WTC11 (cell line): ENCODE results near the gene SLK. TPM values are rescaled to one million over a fixed set of nuclear protein-coding genes. Genes with fewer than 3 reads are reported as not detected.

Experiments used
- ATAC-seq: fragments of 200-7000 bp; cut with Tn5 transposase; 2 replicates; pipeline ENCODE4 v1.10.0; 2021; ENCODE audit warnings: mild to moderate bottlenecking, moderate library complexity
- CTCF ChIA-PET: fragments of 300-600 bp; sonication (Branson Sonifier 250); formaldehyde crosslinking; loops from one replicate; lab custom pipeline; 2021; ENCODE audit warnings: antibody characterized with exemption; lab: Charles Lee
- POLR2A ChIA-PET: fragments of 350-600 bp; sonication (Branson Sonifier 250); formaldehyde crosslinking; loops from one replicate; lab custom pipeline; 2021; ENCODE audit warnings: antibody characterized with exemption; lab: Charles Lee
- DNase-seq: peaks from one replicate; pipeline ENCODE4 v3.0.0; 2021; ENCODE audit warnings: low spot score
- H3K27ac Mint-ChIP-seq: 2 replicates; pipeline ENCODE4 v1.8.0; 2021; ENCODE audit warnings: mixed read lengths
- H3K27me3 Mint-ChIP-seq: 2 replicates; pipeline ENCODE4 v1.8.0; 2021; ENCODE audit warnings: low read depth, mild to moderate bottlenecking, moderate library complexity, mixed read lengths
- H3K36me3 Mint-ChIP-seq: 2 replicates; pipeline ENCODE4 v1.8.0; 2021; ENCODE audit warnings: mixed read lengths
- H3K4me1 Mint-ChIP-seq: 2 replicates; pipeline ENCODE4 v1.8.0; 2022; ENCODE audit warnings: mixed read lengths
- H3K4me3 Mint-ChIP-seq: 2 replicates; pipeline ENCODE4 v1.8.0; 2021; ENCODE audit warnings: mild to moderate bottlenecking, moderate library complexity, mixed read lengths
- H3K9me3 Mint-ChIP-seq: 2 replicates; pipeline ENCODE4 v1.8.0; 2021; ENCODE audit warnings: mixed read lengths
- FOXK1 ChIP-seq: sonication (generic); formaldehyde crosslinking; IDR thresholded peaks from 2 replicates; pipeline ENCODE4 v1.8.0; 2022; ENCODE audit warnings: mild to moderate bottlenecking, moderate library complexity, missing genetic modification reagents
- GRHL2 ChIP-seq: fragments of 250-450 bp; sonication (Bioruptor Pico); IDR thresholded peaks from 2 replicates; pipeline ENCODE4 v1.8.0; 2022; ENCODE audit warnings: mild to moderate bottlenecking, moderate library complexity; ENCODE audit not compliant: insufficient replicate concordance, severe bottlenecking
- MXD4 ChIP-seq: fragments of 250-450 bp; sonication (Bioruptor Pico); IDR thresholded peaks from 2 replicates; pipeline ENCODE4 v1.8.0; 2021; ENCODE audit warnings: mild to moderate bottlenecking, moderate library complexity, borderline replicate concordance
- MYBL2 ChIP-seq: sonication (generic); formaldehyde crosslinking; IDR thresholded peaks from 2 replicates; pipeline ENCODE4 v1.8.1; 2023; ENCODE audit warnings: mild to moderate bottlenecking, moderate library complexity, missing genetic modification reagents
- SMAD3 ChIP-seq: sonication (generic); formaldehyde crosslinking; IDR thresholded peaks from 2 replicates; pipeline ENCODE4 v1.8.0; 2022; ENCODE audit warnings: missing genetic modification reagents, mild to moderate bottlenecking, borderline replicate concordance
- ZNF121 ChIP-seq: sonication (generic); formaldehyde crosslinking; IDR thresholded peaks from 2 replicates; pipeline ENCODE4 v1.8.0; 2023; ENCODE audit warnings: missing genetic modification reagents
- ZNF219 ChIP-seq: sonication (generic); formaldehyde crosslinking; IDR thresholded peaks from 2 replicates; pipeline ENCODE4 v1.8.0; 2023; ENCODE audit warnings: missing genetic modification reagents, mild to moderate bottlenecking, borderline replicate concordance
- ZNF423 ChIP-seq: fragments of 250-450 bp; sonication (Bioruptor Pico); IDR thresholded peaks from 2 replicates; pipeline ENCODE4 v2.1.2; 2022; ENCODE audit warnings: mild to moderate bottlenecking, moderate library complexity
- total RNA-seq: library from RNA; stranded (reverse); gene quantifications from 3 replicates; pipeline ENCODE4 v1.2.3, GENCODE V29; 2021
- TF ChIP-seq, protein P1 (sequence below): sonication (generic); formaldehyde crosslinking; conservative IDR thresholded peaks from 2 replicates; pipeline ENCODE4 v1.8.1; 2022; ENCODE audit warnings: mild to moderate bottlenecking, missing genetic modification reagents
- TF ChIP-seq, protein P2 (sequence below): fragments of 200-600 bp; IDR thresholded peaks from 2 replicates; pipeline ENCODE4 v1.8.0; 2022; ENCODE audit warnings: antibody characterized with exemption
- TF ChIP-seq, protein P3 (sequence below): sonication (generic); formaldehyde crosslinking; IDR thresholded peaks from 2 replicates; pipeline ENCODE4 v1.8.1; 2023; ENCODE audit warnings: mild to moderate bottlenecking, missing genetic modification reagents, borderline replicate concordance
- TF ChIP-seq, protein P4 (sequence below): sonication (generic); formaldehyde crosslinking; IDR thresholded peaks from 2 replicates; pipeline ENCODE4 v1.8.1; 2022; ENCODE audit warnings: low read depth, missing genetic modification reagents, borderline replicate concordance

The SLK gene
- total RNA-seq, 1 experiment from 2014 or later = 19.2 TPM

DNA sequence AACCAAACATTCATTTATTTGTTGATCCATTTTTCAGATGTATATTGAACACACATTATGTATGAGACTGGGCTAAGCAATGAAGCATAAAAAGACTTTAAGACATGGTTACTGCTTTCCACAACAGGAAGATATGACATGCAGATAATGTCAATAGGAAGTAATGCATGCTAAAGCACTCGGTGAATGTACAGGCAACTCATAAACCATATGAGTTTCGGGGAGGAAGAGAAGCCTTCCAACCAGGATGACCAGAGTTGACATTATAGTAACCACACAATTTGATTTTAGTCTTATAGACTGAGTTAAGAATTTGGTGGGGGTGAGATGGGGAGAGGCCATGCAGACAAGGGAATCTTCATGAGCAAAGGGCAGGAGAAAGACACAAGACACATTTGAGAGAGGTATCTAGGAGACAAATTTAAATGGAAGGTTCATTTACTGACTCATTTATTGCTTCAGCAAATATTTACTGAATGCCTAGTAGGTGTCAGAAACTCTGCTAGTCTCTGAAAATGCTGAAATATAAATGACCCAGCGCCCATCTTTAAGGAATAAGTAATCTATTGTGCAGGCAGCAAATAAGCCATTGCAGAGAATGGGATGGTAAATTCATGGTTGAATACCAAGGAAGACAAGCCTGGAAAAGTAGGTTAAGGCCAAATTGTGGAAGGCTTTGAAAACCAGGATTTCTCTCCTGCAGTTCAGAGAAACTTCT is 19.0 kb upstream of the SLK start:
- H3K4me3 Mint-ChIP-seq = no peak overlapping the region
- no peak for DNase-seq
- POLR2A ChIA-PET = no interaction called here
- peaks cover 6% of the 10 kb centered on the region for H3K4me1 Mint-ChIP-seq
- no peak for ATAC-seq
- no peaks in the 10 kb centered on the region for H3K9me3 Mint-ChIP-seq
- H3K36me3 Mint-ChIP-seq = no peaks in the 10 kb centered on the region
- no peak overlapping the region for H3K27ac Mint-ChIP-seq
- CTCF ChIA-PET = no interaction called here
- TF ChIP-seq, protein P1, sequence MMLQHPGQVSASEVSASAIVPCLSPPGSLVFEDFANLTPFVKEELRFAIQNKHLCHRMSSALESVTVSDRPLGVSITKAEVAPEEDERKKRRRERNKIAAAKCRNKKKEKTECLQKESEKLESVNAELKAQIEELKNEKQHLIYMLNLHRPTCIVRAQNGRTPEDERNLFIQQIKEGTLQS (CRISPR knock-in tag) = no peak
- TF ChIP-seq, protein P2, sequence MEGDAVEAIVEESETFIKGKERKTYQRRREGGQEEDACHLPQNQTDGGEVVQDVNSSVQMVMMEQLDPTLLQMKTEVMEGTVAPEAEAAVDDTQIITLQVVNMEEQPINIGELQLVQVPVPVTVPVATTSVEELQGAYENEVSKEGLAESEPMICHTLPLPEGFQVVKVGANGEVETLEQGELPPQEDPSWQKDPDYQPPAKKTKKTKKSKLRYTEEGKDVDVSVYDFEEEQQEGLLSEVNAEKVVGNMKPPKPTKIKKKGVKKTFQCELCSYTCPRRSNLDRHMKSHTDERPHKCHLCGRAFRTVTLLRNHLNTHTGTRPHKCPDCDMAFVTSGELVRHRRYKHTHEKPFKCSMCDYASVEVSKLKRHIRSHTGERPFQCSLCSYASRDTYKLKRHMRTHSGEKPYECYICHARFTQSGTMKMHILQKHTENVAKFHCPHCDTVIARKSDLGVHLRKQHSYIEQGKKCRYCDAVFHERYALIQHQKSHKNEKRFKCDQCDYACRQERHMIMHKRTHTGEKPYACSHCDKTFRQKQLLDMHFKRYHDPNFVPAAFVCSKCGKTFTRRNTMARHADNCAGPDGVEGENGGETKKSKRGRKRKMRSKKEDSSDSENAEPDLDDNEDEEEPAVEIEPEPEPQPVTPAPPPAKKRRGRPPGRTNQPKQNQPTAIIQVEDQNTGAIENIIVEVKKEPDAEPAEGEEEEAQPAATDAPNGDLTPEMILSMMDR = no peak
- TF ChIP-seq ZNF219 (CRISPR knock-in tag) = no peak
- TF ChIP-seq SMAD3 (CRISPR knock-in tag) = no peak
- no peak for TF ChIP-seq FOXK1 (CRISPR knock-in tag)
- H3K27me3 Mint-ChIP-seq = 0 out of 2 replicates have a peak, but pooled peaks cover 2% of the 10 kb centered on the region

DNA sequence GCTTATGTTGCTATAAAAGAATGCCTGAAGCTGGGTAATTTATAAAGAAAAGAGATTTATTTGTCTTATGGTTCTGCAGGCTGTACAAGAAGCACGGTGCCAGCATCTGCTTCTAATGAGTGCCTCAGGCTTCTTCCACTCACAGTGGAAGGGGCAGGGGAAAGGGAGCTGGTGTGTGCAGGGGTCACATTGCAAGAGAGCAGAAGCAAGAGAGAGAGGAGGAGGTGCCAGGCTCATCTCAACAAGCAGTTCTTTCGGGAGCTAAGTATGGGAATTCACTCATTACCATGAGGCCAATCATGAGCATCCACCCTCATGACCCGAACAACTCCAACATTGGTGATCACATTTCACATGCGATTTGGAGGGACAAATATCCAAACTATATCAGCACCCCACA is 17.2 kb upstream of the SLK start:
- POLR2A ChIA-PET = no interaction called here
- Mint-ChIP-seq H3K4me1 (peaks cover 6% of the 10 kb centered on the region), H3K27ac (no peak overlapping the region), H3K27me3 (0 out of 2 replicates have a peak, but pooled peaks cover 2% of the 10 kb centered on the region), H3K36me3 (no peaks in the 10 kb centered on the region), H3K9me3 (no peaks in the 10 kb centered on the region), H3K4me3 (no peak overlapping the region)
- DNase-seq (no peak), ATAC-seq (peak; percentile 44; the same call in 1 of the 2 replicates)
- CTCF ChIA-PET = interaction anchor here (0.9 to 1.3 kb wide), 2 partner anchors 23 to 28 kb away, joined by 3 to 4 read pairs; no protein-coding TSS in a partner anchor
- TF ChIP-seq ZNF121 (CRISPR knock-in tag) (no peak), MXD4 (no peak), GRHL2 (no peak), MYBL2 (CRISPR knock-in tag) (no peak), ZNF423 (CRISPR knock-in tag) (no peak)
- TF ChIP-seq, protein P2 = no peak
- TF ChIP-seq, protein P3, sequence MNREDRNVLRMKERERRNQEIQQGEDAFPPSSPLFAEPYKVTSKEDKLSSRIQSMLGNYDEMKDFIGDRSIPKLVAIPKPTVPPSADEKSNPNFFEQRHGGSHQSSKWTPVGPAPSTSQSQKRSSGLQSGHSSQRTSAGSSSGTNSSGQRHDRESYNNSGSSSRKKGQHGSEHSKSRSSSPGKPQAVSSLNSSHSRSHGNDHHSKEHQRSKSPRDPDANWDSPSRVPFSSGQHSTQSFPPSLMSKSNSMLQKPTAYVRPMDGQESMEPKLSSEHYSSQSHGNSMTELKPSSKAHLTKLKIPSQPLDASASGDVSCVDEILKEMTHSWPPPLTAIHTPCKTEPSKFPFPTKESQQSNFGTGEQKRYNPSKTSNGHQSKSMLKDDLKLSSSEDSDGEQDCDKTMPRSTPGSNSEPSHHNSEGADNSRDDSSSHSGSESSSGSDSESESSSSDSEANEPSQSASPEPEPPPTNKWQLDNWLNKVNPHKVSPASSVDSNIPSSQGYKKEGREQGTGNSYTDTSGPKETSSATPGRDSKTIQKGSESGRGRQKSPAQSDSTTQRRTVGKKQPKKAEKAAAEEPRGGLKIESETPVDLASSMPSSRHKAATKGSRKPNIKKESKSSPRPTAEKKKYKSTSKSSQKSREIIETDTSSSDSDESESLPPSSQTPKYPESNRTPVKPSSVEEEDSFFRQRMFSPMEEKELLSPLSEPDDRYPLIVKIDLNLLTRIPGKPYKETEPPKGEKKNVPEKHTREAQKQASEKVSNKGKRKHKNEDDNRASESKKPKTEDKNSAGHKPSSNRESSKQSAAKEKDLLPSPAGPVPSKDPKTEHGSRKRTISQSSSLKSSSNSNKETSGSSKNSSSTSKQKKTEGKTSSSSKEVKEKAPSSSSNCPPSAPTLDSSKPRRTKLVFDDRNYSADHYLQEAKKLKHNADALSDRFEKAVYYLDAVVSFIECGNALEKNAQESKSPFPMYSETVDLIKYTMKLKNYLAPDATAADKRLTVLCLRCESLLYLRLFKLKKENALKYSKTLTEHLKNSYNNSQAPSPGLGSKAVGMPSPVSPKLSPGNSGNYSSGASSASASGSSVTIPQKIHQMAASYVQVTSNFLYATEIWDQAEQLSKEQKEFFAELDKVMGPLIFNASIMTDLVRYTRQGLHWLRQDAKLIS (CRISPR knock-in tag) = no peak
- TF ChIP-seq, protein P4, sequence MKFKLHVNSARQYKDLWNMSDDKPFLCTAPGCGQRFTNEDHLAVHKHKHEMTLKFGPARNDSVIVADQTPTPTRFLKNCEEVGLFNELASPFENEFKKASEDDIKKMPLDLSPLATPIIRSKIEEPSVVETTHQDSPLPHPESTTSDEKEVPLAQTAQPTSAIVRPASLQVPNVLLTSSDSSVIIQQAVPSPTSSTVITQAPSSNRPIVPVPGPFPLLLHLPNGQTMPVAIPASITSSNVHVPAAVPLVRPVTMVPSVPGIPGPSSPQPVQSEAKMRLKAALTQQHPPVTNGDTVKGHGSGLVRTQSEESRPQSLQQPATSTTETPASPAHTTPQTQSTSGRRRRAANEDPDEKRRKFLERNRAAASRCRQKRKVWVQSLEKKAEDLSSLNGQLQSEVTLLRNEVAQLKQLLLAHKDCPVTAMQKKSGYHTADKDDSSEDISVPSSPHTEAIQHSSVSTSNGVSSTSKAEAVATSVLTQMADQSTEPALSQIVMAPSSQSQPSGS (CRISPR knock-in tag) = no peak
